Kidney epithelial cell (primary cell): ENCODE measurements around the gene KANSL3. TPM values are rescaled to one million over a fixed set of nuclear protein-coding genes. Genes with fewer than 3 reads are reported as not detected.
"Not testable (repeated sequence)": the region's sequence is repeated elsewhere in the genome, so short reads cannot be mapped to it uniquely, and the experiment has no call there.

ENCODE experiments used
- DNase-seq: peaks from one replicate; pipeline ENCODE4 v3.0.0-alpha.2; 2010; ENCODE audit warnings: low read depth
- H3K27me3 ChIP-seq: 2 replicates; pipeline ENCODE4 v1.6.0; 2011; ENCODE audit warnings: low read length; ENCODE audit not compliant: control insufficient read depth, insufficient read depth
- H3K36me3 ChIP-seq: 2 replicates; pipeline ENCODE4 v1.5.1; 2011; ENCODE audit warnings: low read length; ENCODE audit not compliant: control insufficient read depth, insufficient read depth
- H3K4me3 ChIP-seq: 2 replicates; pipeline ENCODE4 v1.5.1; 2011; ENCODE audit warnings: low read depth, mild to moderate bottlenecking, control low read depth, low read length
- total RNA-seq: library from RNA; depleted of rRNA; stranded (reverse); fragments of >200 nt; gene quantifications from 2 replicates; pipeline ENCODE4 v1.2.3, GENCODE V29; 2015
- TF ChIP-seq, protein P1 (sequence below): IDR thresholded peaks from 2 replicates; pipeline ENCODE4 v1.5.1; 2011; ENCODE audit warnings: mild to moderate bottlenecking, moderate library complexity, low read length, control low read depth, inconsistent platforms; ENCODE audit not compliant: insufficient read depth, poor library complexity, severe bottlenecking

The KANSL3 gene
- total RNA-seq, 1 donor from 2014 or later = 33.2 TPM

DNA sequence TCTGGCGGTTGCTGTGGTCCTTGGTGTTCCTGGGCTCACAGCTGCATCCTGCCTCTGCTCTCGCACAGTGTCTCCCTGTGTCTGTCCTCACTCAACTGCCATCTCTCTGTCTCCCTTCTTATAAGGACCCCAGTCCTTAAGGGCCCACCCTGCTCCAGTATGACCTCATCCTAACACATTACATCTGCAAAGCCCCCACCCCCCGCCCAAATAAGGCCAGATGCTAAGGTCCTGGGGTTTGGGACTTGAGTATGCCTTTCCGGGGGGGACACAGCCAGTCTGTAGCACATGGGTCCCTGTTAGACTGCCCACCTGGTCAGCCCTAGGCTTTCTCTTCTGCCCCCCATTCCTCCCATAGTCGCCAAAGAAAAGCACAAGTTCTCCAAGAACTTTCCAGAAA is 45.2 kb upstream of the KANSL3 start:
- peaks cover 6% of the 10 kb centered on the region for H3K27me3 ChIP-seq
- H3K4me3 ChIP-seq = no peak overlapping the region
- DNase-seq = no peak
- no peaks in the 10 kb centered on the region for H3K36me3 ChIP-seq
- TF ChIP-seq, protein P1, sequence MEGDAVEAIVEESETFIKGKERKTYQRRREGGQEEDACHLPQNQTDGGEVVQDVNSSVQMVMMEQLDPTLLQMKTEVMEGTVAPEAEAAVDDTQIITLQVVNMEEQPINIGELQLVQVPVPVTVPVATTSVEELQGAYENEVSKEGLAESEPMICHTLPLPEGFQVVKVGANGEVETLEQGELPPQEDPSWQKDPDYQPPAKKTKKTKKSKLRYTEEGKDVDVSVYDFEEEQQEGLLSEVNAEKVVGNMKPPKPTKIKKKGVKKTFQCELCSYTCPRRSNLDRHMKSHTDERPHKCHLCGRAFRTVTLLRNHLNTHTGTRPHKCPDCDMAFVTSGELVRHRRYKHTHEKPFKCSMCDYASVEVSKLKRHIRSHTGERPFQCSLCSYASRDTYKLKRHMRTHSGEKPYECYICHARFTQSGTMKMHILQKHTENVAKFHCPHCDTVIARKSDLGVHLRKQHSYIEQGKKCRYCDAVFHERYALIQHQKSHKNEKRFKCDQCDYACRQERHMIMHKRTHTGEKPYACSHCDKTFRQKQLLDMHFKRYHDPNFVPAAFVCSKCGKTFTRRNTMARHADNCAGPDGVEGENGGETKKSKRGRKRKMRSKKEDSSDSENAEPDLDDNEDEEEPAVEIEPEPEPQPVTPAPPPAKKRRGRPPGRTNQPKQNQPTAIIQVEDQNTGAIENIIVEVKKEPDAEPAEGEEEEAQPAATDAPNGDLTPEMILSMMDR = no peak

DNA sequence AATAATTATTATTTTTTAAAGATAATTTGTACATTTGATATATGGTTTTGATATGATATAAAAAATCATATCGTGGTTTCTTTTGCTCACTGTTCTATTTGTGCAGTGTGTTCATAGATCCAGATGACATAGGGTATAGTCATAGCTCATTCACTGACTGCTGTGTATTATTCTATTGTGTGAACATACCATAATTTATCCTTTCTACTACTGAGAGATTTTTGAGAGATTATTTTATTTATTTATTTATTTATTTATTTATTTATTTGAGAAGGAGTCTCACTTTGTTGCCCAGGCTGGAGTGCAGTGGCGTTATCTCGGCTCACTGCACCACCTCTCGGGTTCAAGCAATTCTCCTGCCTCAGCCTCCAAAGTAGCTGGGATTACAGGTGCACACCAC is 43.4 kb upstream of the KANSL3 start:
- DNase-seq = no peak
- Histone ChIP-seq H3K36me3 (no peaks in the 10 kb centered on the region), H3K4me3 (no peak overlapping the region), H3K27me3 (peaks cover 6% of the 10 kb centered on the region)
- TF ChIP-seq, protein P1 = no peak

DNA sequence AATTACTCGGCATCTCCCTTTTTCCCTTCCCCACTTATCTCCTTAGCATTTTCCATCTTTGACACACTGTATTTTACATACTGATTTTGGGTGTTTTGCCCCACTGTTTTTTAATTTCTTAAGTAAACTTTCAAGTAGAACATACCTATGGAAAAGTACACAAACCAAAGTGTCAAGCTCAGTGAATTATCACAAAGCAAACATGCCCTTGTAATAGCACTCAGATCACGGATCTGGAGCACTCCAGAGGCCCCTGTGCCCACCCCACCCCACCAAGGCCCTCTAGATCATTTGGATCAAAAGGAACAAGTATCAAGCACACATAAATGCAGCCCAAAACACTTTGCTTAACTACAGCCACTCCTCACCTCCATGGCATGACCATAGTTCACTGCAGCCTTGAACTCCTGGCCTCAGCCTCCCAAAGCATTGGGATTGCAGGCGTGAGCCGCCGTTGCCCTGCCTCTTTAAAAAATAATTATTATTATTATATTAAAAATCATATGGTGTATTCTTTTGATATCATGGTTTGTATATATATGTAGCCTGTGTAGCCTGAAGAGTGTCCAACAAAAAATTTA is 42.5 kb upstream of the KANSL3 start:
- peaks cover 3% of the 10 kb centered on the region for H3K27me3 ChIP-seq
- TF ChIP-seq, protein P1 = no peak
- no peaks in the 10 kb centered on the region for H3K36me3 ChIP-seq
- no peak for DNase-seq
- H3K4me3 ChIP-seq = no peak overlapping the region

DNA sequence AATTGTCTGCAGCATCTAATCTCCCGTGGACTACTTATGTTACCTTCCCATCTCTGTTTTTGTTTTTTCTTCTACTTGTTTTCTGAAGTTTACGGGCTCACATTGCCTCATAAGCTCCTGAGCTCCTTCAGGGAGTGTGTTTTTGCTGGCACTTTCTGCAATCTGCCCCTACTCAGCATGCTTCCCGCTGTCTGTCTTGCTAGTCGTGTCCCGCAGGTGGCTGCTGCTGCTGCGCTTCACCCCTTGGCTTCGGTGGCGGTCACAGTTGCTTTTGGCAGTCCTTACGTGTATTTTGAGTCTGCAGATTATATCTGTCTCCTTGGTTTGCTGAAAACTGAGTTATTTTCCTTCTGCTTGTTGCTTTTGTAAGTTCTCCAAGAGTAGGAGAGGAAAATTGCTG is 41.7 kb upstream of the KANSL3 start:
- Histone ChIP-seq H3K4me3 (no peak overlapping the region), H3K27me3 (peaks cover 2% of the 10 kb centered on the region), H3K36me3 (no peaks in the 10 kb centered on the region)
- DNase-seq = no peak
- TF ChIP-seq, protein P1 = no peak

DNA sequence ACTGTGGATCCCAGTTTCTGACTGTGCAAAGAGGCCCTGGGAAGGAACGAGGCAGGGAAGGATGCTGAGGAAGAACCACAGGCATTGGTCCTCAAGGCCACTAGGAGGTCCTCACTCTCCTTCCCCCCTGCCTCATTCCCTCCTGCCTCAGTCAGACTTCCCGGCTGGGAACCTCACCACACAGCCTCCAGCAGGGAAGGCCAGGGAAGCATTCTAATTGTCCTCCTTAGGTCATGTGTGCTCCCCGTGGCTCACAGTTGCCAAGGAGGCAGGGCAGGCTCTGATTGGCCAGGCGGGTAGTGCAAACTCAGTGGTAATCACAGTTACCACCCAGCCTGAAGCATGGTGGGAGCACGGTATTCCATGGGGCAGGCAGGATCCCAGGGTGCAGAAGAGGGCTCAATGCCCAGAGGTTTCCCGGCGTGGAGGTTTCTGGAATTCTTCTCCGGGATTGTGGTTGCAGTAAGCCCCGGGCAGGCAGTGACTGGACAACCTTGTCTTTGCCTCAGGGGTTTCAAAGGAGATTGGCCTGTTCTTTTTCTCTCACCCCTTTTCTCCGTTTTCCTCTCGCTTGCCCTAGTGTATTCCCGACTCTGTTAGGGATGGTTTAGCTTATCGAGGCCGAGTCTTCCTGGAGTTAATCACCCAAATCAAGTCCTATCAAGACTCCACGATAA is 31.6 kb upstream of the KANSL3 start:
- DNase-seq = no peak
- TF ChIP-seq, protein P1 = no peak
- Histone ChIP-seq H3K36me3 (no peaks in the 10 kb centered on the region), H3K27me3 (peaks cover 2% of the 10 kb centered on the region), H3K4me3 (no peak overlapping the region)

DNA sequence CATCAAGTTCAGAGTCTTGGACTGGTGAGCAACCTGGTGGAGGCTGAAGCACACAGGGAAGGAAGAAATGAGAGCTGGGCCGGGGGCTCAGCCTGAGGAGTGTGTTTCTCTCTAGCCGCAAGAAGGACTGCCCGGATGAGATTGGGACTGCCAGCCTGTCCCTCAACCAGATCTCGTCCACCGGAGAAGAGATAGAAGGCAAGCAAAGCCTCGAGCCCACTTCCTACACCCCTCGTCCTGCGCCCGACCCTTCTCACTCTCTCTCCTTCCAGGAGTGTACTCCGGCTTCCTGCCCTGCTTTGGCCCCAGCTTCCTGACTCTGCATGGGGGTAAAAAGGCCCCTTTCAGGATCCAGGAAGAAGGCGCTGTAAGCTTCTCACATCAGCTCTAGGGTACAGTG is 30.7 kb upstream of the KANSL3 start:
- TF ChIP-seq, protein P1 = no peak
- DNase-seq = no peak

DNA sequence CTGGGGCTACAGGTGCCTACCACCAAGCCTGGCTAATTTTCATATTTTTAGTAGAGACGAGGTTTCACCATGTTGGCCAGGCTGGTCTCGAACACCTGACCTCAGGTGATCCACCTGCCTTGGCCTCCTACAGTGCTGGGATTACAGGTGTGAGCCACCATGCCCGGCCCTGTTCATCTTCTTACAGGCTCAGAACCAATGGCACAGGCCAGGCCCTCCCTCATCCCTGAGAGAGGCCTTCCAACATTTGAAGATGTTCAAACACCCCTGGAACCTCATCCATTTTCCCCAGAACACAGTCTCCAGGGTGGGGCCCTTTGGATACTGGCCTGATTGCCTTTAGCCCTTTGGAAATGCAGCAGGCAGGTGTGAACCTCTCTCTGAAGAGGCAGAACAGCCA is 27.6 kb upstream of the KANSL3 start:
- H3K36me3 ChIP-seq, H3K4me3 ChIP-seq, H3K27me3 ChIP-seq, DNase-seq: not testable (repeated sequence)

More for the DNA sequence above, 30.7 kb upstream of the KANSL3 start:
- Histone ChIP-seq H3K36me3 (no peaks in the 10 kb centered on the region), H3K4me3 (no peak overlapping the region), H3K27me3 (peaks cover 2% of the 10 kb centered on the region)
